Smooth muscle cell of the umbilical artery (primary cell): ENCODE measurements around the gene PLSCR3. TPM values are rescaled to one million over a fixed set of nuclear protein-coding genes. Genes with fewer than 3 reads are reported as not detected.

Experiments
- total RNA-seq: library from RNA; depleted of rRNA; stranded (reverse); fragments of >200 nt; gene quantifications from 2 replicates; pipeline ENCODE4 v1.2.3, GENCODE V29; 2014

PLSCR3 gene
- 22.3 and 65.3 TPM in 2 replicates for total RNA-seq

GRCh38 chr17:7394452-7395191 lies at the start of gene PLSCR3:
Gene PLSCR3, minus strand, starts transcription at chr17:7394525. Its CDS starts 415 bp downstream, at chr17:7394110.

DNA sequence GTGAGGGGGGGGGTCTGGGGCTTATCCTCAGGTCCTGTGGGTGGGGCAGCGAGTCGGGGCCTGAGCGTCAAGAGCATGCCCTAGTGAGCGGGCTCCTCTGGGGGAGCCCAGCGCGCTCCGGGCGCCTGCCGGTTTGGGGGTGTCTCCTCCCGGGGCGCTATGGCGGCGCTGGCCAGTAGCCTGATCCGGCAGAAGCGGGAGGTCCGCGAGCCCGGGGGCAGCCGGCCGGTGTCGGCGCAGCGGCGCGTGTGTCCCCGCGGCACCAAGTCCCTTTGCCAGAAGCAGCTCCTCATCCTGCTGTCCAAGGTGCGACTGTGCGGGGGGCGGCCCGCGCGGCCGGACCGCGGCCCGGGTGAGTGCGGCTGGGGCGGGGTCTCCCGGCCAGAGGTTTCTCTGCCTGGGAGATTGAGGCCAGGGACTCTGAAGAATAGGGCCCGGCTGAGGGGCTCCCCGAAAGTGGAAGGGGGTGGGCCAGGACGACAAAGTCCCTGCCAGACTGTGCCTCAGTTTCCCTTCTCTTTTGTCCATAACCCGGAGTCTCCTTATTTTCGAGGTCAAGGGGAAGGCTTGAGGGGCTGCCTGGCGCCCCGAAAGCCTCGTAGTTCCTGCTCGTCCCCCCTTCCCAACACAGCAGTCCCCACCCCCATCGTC lies 45.3 kb upstream of the PLSCR3 start, which contains the start of gene FGF11:
TSS of gene FGF11 (plus strand) at position 51 of the 651 bp plus-strand sequence. CDS start at position 160, 109 bp downstream.

DNA sequence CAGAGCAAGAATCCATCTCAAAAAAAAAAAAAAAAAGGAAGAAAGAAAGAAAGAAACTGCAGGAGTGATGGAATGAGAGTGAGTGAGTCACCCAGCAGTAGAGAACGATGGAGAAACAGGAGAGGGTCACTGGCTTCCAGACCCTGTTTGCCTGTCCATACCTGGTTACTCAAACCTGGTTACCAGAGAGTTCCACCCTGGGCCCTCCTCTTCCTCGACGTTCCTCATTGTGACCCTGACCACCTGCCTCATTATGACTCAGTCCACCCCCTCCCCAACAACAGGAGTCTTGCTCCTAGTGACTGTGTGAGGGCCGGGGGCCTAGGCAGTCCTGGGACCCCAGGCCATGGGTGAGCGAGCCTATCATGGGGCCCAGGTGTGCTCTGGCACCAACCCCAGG lies 34.2 kb upstream of the PLSCR3 start, which contains the start of gene SPEM3:
TSS of gene SPEM3 (plus strand) at position 301 of the 400 bp plus-strand sequence. CDS start at position 347, 46 bp downstream.

DNA sequence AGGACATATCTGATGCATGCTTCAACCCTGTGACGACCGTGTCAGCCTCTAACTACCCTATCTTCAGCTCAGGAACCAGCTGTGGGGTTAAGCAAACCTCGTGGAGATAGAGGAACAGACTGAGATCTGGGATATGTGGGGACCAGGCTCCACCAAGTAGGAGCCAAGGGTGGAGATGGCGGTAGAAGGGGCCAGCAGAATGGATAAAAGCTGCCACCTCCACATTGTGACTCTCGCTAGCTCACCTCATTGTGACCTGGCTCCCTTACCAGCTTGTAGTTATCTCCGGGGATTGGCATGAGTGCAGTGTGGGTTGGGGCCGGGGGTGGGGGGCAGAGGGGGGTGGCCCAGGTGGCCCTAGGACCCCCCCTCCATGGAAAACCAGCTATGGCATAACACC lies 31.0 kb upstream of the PLSCR3 start, which contains the start of gene SPEM2:
TSS of gene SPEM2 (plus strand) at position 301 of the 400 bp plus-strand sequence. CDS start at position 374, 73 bp downstream.

DNA sequence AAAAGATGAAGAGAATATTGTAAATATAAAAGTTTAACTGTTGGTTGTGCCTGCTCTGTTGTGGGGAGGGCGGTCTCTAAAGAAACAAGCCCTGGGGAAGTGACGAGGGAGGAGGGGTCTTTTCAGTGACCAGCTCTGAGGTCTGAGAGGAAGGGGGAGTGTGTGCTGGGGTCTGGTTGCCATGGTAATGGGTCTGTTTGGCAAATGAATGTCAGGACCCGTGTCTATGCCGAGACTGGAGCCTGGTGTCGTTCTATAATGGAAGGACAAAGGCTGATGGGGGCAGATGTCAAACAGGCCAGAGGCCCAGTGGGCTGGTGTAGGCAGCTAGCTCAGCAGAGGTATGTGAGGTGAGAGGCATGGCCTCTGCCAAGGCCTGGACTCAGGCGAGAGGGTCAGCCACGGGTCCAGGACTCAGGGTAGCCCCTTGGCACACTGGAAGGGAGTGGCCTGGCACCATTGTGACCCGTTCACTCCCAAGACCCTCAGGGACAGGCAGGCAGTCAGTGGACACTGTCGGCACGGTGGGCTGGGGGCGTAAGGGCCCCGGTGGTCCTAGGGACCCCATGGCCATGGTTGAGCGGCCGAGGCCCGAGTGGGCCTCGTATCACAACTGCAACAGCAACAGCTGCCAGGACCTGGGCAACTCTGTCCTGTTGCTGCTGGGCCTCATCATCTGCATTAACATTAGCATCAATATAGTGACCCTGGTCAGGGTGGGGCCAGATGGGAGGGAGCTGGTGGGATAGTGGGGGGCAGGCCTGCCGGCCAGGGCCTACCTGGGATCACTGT lies 25.7 kb upstream of the PLSCR3 start, which contains the start of gene SPEM1:
TSS of gene SPEM1 (plus strand) at position 506 of the 792 bp plus-strand sequence. CDS start at position 567, 61 bp downstream.

DNA sequence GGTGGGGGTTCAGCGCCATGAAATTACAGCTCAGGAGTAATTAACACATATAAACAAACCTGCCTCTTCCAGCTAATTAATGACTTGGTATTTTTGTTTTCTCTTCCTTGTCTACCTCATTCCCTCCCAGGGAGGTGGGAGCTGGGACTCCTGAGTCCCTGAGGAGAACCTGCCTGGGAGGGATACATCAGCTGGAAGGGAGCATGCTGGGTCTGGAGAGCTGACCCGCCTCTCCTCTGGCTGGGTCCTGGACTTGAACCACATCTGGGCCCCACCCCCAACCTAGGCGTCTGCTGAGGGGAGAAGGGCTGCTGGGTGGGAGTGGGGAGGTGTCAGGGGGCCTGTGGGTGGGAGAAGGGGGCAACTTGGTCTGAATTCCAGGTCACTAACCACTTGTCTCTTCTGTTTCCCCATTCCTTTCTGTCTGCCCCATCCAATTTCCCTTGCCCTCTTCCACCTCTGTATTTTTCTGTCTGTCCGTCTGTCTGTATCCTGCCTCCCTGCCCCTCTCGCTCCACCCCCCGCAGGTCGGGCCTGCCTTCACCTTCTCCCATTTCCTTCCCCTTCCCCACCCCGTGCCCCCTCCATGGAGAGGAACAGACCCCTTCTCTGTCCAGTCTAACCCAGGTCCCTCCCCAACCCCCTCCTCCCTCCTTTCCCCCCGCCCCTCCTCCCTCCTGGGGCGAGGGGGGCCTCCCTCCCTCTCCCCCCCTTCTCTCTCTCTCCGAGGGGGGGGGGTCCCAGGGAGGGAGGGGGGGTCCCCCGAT lies 13.3 kb upstream of the PLSCR3 start, which contains the start of gene NLGN2:
TSS of gene NLGN2 (plus strand) at position 361 of the 767 bp plus-strand sequence. CDS start 411 bp downstream, outside the sequence.

DNA sequence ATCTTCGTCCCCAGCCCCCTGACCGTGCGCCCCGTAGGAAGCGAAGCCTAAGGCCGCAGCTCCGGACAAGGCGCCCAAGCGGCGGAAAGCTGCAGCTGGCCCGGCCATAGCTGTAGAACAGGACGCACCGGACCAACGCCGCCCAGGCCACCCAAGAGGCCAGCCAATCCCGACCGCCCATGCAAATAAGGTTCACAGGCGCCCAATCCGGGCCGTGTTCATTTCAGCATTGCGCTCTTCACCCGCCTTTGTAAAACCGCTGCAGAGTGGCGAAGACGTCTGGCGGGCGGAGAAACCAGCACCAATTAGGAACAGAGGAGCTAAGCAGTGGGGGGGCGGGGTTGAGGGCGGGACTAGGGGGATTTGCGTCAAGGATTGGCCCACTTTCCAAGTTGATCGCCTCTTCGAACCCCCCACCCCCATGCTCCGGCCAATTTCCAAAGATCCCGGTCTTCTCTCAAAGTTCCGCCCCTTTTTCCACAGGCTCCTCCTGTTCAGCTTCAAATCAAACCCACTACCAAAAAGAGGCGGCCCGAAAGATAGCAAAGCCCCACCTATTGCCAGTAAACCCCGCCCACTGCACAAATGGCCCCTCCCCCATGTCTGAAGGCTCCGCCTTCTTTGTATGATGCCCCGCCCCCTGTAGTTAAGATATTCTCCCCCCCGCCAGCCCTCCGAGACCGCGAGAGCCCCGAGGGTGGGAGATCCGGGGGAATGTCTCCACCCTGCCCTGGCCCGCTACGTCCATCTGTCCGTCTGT lies 9.8 kb upstream of the PLSCR3 start, which contains the start of gene TMEM256:
TSS of gene TMEM256 (minus strand) at position 121 of the 760 bp plus-strand sequence. CDS start at position 108, 13 bp downstream.

GRCh38 chr17:7380855-7381683 lies 13.3 kb downstream of the PLSCR3 start, which contains the start of gene TNK1:
Gene TNK1, plus strand, starts transcription at chr17:7381089. Its CDS starts 1,838 bp downstream, at chr17:7382927.

GRCh38 chr17:7355053-7355452 lies 39.3 kb downstream of the PLSCR3 start, which contains the start of gene TMEM95:
Gene TMEM95, plus strand, starts transcription at chr17:7355156. Its CDS starts 49 bp downstream, at chr17:7355205.

DNA sequence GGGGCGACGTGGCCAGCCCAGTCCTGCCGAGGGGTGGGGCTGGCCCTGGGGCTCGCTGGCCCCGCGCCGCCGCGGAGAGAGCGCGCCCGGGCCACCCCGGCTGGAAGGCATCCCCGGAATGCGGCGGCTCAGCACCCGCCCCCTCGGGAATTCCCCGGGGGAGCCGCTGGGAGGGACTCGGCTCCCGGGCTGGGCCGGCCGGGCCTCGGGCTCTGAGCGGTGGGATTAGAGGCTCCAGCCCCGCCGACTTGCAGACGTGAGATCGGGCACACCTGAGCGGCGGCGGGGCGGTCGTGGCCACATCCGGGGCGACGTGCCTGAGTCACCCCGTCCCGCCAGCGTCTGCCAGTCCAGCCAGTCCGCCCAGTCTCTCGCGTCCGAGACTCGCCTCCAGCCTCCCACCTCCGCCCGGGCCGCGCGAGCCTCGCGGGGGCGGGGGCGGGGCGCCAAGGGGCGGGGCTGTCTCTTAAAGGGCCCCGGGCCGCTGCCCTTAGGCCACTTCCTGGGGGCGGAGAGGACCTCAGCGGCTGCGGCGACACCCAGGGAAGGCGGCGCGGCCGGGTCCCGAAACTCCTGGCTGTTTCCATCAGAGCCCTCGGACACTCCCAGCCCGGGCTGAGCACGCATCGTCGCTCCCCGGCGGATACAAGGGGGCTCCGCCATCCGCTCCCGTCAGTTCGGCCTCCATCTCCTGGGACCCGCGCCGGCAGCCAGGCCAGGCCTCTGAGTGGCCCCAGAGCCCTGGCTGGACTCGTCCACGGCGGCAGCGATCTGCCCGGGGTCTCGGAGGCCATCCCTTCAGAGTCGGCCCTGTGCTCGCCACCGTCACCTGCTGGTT lies 42.4 kb downstream of the PLSCR3 start, which contains the start of gene KCTD11:
TSS of gene KCTD11 (plus strand) at position 498 of the 838 bp plus-strand sequence.

Other genes with a start within 250 kb of the PLSCR3 start
- 1.1 and 1.2 TPM in 2 replicates for gene ASGR1, start 215.2 kb downstream of the PLSCR3 start, total RNA-seq
- 28.8 and 39.5 TPM in 2 replicates for gene DLG4, start 174.7 kb downstream of the PLSCR3 start, total RNA-seq
- 209 and 256 TPM in 2 replicates for gene ACADVL, start 174.6 kb downstream of the PLSCR3 start, total RNA-seq
- 60.4 and 61.2 TPM in 2 replicates for gene DVL2, start 160.0 kb downstream of the PLSCR3 start, total RNA-seq
- gene PHF23, start 155.1 kb downstream of the PLSCR3 start, total RNA-seq = 33.0 and 41.3 TPM in 2 replicates
- gene GABARAP, start 152.1 kb downstream of the PLSCR3 start, total RNA-seq = 153 and 179 TPM in 2 replicates
- gene CTDNEP1, start 142.8 kb downstream of the PLSCR3 start, total RNA-seq = 32.1 and 51.9 TPM in 2 replicates
- gene ELP5, start 142.3 kb downstream of the PLSCR3 start, total RNA-seq = 23.2 and 30.9 TPM in 2 replicates
- 0.60 TPM in 1 of 2 replicates, not detected in the other for gene CLDN7, start 132.0 kb downstream of the PLSCR3 start, total RNA-seq
- not detected in 2 replicates for gene SLC2A4, start 112.8 kb downstream of the PLSCR3 start, total RNA-seq
- gene YBX2, start 99.9 kb downstream of the PLSCR3 start, total RNA-seq = not detected in 2 replicates
- 513 and 520 TPM in 2 replicates for gene EIF5A, start 86.9 kb downstream of the PLSCR3 start, total RNA-seq
- 24.6 and 29.5 TPM in 2 replicates for gene GPS2, start 79.2 kb downstream of the PLSCR3 start, total RNA-seq
- 20.8 and 24.0 TPM in 2 replicates for gene NEURL4, start 65.2 kb downstream of the PLSCR3 start, total RNA-seq
- gene ACAP1, start 58.0 kb downstream of the PLSCR3 start, total RNA-seq = 0.09 and 4.8 TPM in 2 replicates
- 14.6 and 15.1 TPM in 2 replicates for gene KCTD11, start 42.4 kb downstream of the PLSCR3 start, total RNA-seq
- gene TMEM95, start 39.4 kb downstream of the PLSCR3 start, total RNA-seq = not detected in 2 replicates
- gene TNK1, start 13.4 kb downstream of the PLSCR3 start, total RNA-seq = 0.09 and 1.2 TPM in 2 replicates
- 34.6 and 80.8 TPM in 2 replicates for gene TMEM256, start 9.6 kb upstream of the PLSCR3 start, total RNA-seq
- gene NLGN2, start 13.3 kb upstream of the PLSCR3 start, total RNA-seq = 15.1 and 24.1 TPM in 2 replicates
- gene SPEM1, start 25.8 kb upstream of the PLSCR3 start, total RNA-seq = not detected in 2 replicates
- gene SPEM2, start 31.1 kb upstream of the PLSCR3 start, total RNA-seq = not detected in 2 replicates
- gene SPEM3, start 34.3 kb upstream of the PLSCR3 start, total RNA-seq = not detected in 2 replicates
- gene TMEM102, start 40.9 kb upstream of the PLSCR3 start, total RNA-seq = 1.8 and 3.6 TPM in 2 replicates
- gene FGF11, start 45.0 kb upstream of the PLSCR3 start, total RNA-seq = 5.3 and 7.2 TPM in 2 replicates
- 3.4 and 6.2 TPM in 2 replicates for gene CHRNB1, start 50.5 kb upstream of the PLSCR3 start, total RNA-seq
- gene ZBTB4, start 85.1 kb upstream of the PLSCR3 start, total RNA-seq = 19.6 and 28.2 TPM in 2 replicates
- gene SLC35G6, start 86.9 kb upstream of the PLSCR3 start, total RNA-seq = not detected in 2 replicates
- gene POLR2A, start 89.8 kb upstream of the PLSCR3 start, total RNA-seq = 89.1 and 138 TPM in 2 replicates
- 7.4 and 16.3 TPM in 2 replicates for gene TNFSF12, start 154.5 kb upstream of the PLSCR3 start, total RNA-seq
- 0.83 TPM in 1 of 2 replicates, not detected in the other for gene TNFSF13, start 164.2 kb upstream of the PLSCR3 start, total RNA-seq
- 64.1 and 68.3 TPM in 2 replicates for gene SENP3, start 167.4 kb upstream of the PLSCR3 start, total RNA-seq
- 5.6 and 14.5 TPM in 2 replicates for gene CD68, start 185.1 kb upstream of the PLSCR3 start, total RNA-seq
- gene MPDU1, start 189.3 kb upstream of the PLSCR3 start, total RNA-seq = 66.1 and 69.8 TPM in 2 replicates
- 0.30 and 0.32 TPM in 2 replicates for gene SOX15, start 195.6 kb upstream of the PLSCR3 start, total RNA-seq
- 50.5 and 56.3 TPM in 2 replicates for gene FXR2, start 220.4 kb upstream of the PLSCR3 start, total RNA-seq
- gene SAT2, start 233.3 kb upstream of the PLSCR3 start, total RNA-seq = 18.7 and 37.4 TPM in 2 replicates
- 0.37 TPM in 1 of 2 replicates, not detected in the other for gene SHBG, start 235.6 kb upstream of the PLSCR3 start, total RNA-seq